ENCODE measurements around the gene GPR161. TPM values are rescaled to one million over a fixed set of nuclear protein-coding genes. Genes with fewer than 3 reads are reported as not detected.
A peak's percentile ranks its signal among the peaks of the same experiment; 100 is the strongest.

The GPR161 gene
- total and polyA plus RNA-seq, 2 of the 13 experiments (the other 11 are each of a cell fraction or from before 2014, with no cell fraction given) = 0.13 to 0.35 TPM

DNA sequence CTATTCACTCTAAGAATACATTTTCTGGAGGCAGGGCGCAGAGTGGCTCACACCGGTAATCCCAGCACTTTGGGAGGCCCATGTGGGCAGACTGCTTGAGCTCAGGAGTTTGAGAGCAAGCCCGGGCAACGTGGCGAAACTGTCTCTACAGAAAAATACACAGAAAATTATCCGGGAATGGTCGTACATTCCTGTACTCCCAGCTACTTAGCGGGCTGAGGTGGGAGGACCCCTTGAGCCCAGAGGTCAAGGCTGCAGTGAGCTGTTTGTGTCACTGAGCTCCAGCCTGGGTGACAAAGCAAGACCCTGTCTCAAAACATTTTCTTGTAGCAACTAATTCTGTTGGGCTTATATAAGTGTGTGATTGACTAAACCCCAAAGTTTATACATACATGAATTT, 30.5 kb downstream of the GPR161 start (continued):
- TF ChIP-seq, protein P1, sequence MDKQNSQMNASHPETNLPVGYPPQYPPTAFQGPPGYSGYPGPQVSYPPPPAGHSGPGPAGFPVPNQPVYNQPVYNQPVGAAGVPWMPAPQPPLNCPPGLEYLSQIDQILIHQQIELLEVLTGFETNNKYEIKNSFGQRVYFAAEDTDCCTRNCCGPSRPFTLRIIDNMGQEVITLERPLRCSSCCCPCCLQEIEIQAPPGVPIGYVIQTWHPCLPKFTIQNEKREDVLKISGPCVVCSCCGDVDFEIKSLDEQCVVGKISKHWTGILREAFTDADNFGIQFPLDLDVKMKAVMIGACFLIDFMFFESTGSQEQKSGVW (CRISPR knock-in tag; IDR thresholded peaks at IDR 0.05; ENCODE audit: borderline replicate concordance) = no peak
- TF ChIP-seq NCOA1 (CRISPR knock-in tag; IDR thresholded peaks at IDR 0.05) (peak; percentile 41; the same call in 1 of the 2 replicates), TEAD3 (CRISPR knock-in tag; optimal IDR thresholded peaks at IDR 0.05; ENCODE audit: borderline replicate concordance) (peak; percentile 56), ZNF747 (CRISPR knock-in tag; IDR thresholded peaks at IDR 0.05; ENCODE audit: borderline replicate concordance) (no peak), ZNF292 (CRISPR knock-in tag; IDR thresholded peaks at IDR 0.05; ENCODE audit: borderline replicate concordance, low read depth) (peak; percentile 55; the same call in 1 of the 2 replicates), ATRX (CRISPR knock-in tag; IDR thresholded peaks at IDR 0.05; ENCODE audit: borderline replicate concordance) (no peak), NFIC (IDR thresholded peaks at IDR 0.05; ENCODE audit: low read length) (no peak), ZNF335 (CRISPR knock-in tag; IDR thresholded peaks at IDR 0.05) (no peak), ERF (CRISPR knock-in tag; IDR thresholded peaks at IDR 0.05) (no peak), GATAD2A (CRISPR knock-in tag; IDR thresholded peaks at IDR 0.05) (peak; percentile 43; the same call in 1 of the 2 replicates), SOX6 (IDR thresholded peaks at IDR 0.05) (no peak), SOX6 (CRISPR knock-in tag; IDR thresholded peaks at IDR 0.05) (peak; percentile 34), SMARCC2 (IDR thresholded peaks at IDR 0.05) (no peak), AGO2 (optimal IDR thresholded peaks at IDR 0.05; ENCODE audit: low read depth, low read length) (no peak), POLR2G (IDR thresholded peaks at IDR 0.05; ENCODE audit: low read depth, low read length) (no peak)
- TF ChIP-seq, protein P2, sequence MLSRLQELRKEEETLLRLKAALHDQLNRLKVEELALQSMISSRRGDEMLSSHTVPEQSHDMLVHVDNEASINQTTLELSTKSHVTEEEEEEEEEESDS (CRISPR knock-in tag; IDR thresholded peaks at IDR 0.05; ENCODE audit: borderline replicate concordance) = no peak
- TF ChIP-seq, protein P3, sequence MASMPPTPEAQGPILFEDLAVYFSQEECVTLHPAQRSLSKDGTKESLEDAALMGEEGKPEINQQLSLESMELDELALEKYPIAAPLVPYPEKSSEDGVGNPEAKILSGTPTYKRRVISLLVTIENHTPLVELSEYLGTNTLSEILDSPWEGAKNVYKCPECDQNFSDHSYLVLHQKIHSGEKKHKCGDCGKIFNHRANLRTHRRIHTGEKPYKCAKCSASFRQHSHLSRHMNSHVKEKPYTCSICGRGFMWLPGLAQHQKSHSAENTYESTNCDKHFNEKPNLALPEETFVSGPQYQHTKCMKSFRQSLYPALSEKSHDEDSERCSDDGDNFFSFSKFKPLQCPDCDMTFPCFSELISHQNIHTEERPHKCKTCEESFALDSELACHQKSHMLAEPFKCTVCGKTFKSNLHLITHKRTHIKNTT (CRISPR knock-in tag; IDR thresholded peaks at IDR 0.05) = no peak
- TF ChIP-seq, protein P4, sequence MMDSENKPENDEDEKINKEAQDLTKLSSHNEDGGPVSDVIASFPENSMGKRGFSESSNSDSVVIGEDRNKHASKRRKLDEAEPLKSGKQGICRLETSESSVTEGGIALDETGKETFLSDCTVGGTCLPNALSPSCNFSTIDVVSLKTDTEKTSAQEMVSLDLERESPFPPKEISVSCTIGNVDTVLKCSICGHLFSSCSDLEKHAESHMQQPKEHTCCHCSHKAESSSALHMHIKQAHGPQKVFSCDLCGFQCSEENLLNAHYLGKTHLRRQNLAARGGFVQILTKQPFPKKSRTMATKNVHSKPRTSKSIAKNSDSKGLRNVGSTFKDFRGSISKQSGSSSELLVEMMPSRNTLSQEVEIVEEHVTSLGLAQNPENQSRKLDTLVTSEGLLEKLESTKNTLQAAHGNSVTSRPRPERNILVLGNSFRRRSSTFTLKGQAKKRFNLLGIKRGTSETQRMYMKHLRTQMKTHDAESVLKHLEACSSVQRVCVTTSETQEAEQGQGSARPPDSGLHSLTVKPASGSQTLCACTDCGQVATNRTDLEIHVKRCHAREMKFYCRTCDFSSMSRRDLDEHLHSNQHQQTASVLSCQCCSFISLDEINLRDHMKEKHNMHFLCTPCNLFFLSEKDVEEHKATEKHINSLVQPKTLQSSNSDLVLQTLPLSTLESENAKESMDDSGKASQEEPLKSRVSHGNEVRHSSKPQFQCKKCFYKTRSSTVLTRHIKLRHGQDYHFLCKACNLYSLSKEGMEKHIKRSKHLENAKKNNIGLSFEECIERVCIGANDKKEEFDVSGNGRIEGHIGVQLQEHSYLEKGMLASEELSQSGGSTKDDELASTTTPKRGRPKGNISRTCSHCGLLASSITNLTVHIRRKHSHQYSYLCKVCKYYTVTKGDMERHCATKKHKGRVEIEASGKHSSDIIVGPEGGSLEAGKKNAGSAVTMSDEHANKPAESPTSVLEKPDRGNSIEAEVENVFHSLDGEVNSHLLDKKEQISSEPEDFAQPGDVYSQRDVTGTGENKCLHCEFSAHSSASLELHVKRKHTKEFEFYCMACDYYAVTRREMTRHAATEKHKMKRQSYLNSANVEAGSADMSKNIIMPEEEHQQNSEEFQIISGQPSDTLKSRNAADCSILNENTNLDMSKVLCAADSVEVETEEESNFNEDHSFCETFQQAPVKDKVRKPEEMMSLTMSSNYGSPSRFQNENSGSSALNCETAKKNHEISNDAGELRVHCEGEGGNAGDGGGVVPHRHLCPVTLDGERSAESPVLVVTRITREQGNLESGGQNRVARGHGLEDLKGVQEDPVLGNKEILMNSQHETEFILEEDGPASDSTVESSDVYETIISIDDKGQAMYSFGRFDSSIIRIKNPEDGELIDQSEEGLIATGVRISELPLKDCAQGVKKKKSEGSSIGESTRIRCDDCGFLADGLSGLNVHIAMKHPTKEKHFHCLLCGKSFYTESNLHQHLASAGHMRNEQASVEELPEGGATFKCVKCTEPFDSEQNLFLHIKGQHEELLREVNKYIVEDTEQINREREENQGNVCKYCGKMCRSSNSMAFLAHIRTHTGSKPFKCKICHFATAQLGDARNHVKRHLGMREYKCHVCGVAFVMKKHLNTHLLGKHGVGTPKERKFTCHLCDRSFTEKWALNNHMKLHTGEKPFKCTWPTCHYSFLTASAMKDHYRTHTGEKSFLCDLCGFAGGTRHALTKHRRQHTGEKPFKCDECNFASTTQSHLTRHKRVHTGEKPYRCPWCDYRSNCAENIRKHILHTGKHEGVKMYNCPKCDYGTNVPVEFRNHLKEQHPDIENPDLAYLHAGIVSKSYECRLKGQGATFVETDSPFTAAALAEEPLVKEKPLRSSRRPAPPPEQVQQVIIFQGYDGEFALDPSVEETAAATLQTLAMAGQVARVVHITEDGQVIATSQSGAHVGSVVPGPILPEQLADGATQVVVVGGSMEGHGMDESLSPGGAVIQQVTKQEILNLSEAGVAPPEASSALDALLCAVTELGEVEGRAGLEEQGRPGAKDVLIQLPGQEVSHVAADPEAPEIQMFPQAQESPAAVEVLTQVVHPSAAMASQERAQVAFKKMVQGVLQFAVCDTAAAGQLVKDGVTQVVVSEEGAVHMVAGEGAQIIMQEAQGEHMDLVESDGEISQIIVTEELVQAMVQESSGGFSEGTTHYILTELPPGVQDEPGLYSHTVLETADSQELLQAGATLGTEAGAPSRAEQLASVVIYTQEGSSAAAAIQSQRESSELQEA (CRISPR knock-in tag; IDR thresholded peaks at IDR 0.05; ENCODE audit: not compliant biosample characterization) = no peak
- TF ChIP-seq, protein P5, sequence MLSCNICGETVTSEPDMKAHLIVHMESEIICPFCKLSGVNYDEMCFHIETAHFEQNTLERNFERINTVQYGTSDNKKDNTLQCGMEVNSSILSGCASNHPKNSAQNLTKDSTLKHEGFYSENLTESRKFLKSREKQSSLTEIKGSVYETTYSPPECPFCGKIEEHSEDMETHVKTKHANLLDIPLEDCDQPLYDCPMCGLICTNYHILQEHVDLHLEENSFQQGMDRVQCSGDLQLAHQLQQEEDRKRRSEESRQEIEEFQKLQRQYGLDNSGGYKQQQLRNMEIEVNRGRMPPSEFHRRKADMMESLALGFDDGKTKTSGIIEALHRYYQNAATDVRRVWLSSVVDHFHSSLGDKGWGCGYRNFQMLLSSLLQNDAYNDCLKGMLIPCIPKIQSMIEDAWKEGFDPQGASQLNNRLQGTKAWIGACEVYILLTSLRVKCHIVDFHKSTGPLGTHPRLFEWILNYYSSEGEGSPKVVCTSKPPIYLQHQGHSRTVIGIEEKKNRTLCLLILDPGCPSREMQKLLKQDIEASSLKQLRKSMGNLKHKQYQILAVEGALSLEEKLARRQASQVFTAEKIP (CRISPR knock-in tag; IDR thresholded peaks at IDR 0.05; ENCODE audit: borderline replicate concordance) = no peak
